Measurements from ENCODE around the gene DIRAS3.

Gene DIRAS3

DNA sequence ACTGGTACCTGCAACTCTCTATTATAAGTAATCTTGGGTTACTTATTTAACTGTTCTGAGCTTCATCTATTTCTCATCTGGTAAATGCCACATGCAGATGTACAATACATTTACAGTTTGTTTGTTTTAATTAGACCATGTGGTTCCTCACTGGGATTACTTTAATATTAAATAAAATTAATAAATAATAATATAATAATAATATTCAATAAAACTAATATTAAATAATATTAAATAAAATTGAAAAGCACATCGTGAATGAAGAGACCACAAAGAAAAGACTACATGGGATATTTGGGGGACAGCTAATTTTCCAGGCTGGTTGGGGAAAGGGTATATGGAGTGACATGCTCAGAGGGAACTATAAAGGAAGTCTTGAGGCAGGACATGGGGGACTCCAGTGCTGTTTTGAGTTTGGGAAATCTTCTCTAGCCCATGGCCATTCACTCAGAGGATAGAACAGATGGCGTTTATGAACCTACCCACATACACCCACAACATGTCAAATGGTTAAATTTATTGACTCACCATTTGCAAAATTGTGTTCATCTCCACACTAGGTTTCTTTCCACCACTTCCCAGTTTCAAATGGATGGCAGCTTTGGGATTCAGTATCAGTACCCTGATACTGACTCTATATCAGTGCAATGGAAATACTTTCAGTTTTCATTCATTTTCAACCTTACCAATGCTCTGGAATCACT, 25.6 kb downstream of the DIRAS3 start:
- no peak for DNase-seq (ENCODE audit: low read depth)

DNA sequence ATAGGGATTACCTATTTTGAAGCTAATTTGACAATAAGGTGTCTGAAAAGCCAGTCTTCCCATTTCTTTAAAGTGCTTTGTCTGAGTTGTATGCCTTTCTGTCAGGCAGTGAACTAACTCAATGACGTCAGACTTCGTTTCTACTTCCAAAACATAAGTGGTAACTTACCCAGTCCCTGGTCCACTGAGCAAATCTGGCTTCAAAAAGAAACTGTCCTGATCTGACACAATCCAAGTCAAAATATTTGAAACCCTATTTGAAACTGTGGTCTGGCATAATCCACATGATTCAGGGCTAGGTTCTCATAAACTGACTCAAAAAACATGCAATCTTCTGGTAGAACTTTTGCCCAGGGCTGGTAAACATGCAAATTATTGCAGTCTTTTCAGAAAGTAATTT, 34.0 kb downstream of the DIRAS3 start:
- DNase-seq (ENCODE audit: low read depth), result peak; percentile 35

DNA sequence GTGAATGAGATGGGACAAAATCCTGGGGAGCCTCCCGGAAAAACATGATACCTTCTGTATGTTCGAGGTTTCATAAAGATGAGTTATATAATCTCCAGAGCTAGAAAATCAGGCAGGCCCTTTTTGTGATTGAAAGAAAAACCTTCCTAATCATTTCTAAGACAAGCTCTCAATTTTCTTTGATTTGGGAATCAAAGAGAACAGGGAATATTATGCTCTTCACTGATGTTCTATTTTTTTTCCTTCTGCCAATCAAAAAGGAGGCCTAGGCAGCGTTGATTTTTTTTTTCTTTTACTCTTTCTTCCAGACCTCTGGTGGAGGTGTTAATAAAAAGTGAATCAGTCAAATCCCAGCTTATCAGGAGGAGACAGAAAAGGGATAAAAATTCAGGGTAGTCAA, 34.5 kb downstream of the DIRAS3 start:
- DNase-seq (ENCODE audit: low read depth), result no peak

DNA sequence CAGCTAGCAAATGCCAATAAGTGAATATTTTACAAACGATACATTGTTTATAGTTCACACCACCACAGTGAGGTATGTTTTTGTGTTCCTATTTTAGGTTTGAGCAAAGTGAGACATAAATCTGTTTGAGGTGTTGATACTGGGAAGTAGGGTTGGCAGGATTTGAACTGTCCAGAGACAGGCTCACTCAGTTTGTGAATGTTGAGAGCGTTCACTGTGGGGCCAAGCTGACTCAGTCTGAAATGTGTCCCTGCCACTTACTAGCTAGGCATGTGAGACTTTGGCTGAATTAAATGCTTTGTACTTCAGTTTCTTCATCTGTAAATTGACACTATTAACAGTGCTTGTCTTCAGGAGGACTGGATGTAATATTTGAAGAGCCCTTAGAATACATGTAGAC, 35.1 kb downstream of the DIRAS3 start:
- no peak for DNase-seq (ENCODE audit: low read depth)

DNA sequence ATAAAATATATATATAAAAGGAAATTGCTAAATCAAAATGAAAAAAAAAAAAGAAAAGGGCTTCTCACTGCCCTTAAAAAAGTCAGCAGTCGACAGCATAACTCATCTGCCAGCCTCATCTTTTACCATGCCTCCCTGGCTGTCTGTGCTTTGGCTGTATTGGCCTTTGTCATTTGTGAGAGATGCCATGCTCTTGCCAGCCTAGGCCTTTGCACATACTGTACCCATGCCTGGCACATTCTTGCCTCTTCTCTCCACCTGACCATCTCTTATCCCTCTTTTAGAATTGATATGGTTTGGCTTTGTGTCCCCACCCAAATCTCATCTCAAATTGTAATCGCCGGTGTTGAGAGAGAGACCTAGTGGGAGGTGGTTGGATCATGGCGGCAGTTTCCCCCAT, 37.1 kb downstream of the DIRAS3 start:
- DNase-seq (ENCODE audit: low read depth), result no peak

DNA sequence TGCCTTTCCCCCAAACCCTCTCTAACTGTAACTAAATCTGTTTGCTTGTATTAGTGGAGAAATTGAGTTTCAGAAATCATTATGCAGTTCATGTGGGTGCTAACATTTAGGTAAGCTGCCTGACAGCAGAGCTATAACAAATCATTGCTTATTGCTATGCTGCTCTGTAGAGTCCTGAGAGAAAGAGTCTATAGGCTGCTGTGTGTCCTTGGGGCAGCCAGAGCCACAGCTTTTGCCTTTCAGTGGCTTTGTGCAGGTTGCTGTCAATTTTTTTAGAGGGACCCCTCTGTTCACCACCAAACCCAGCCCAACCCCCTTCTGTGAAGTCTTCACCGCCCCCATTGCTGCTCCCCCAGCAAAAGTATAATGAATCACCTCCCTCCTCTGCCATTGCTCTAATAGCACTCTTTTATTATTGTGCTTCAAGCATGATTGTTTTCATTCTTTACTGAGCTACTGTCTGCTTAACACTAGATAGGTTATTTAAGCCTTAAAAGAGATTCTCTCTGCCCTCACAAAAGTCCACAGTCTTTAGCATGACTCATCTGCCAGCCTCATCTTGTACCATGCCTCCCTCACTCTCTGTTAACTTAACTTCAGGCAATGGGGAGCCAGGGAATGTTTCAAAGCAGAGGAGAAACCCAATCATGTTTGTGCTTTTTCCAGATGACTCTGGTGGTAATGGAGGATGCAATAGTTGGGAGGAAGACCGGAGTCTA, 38.6 kb downstream of the DIRAS3 start:
- DNase-seq (ENCODE audit: low read depth), result peak; percentile 19

DNA sequence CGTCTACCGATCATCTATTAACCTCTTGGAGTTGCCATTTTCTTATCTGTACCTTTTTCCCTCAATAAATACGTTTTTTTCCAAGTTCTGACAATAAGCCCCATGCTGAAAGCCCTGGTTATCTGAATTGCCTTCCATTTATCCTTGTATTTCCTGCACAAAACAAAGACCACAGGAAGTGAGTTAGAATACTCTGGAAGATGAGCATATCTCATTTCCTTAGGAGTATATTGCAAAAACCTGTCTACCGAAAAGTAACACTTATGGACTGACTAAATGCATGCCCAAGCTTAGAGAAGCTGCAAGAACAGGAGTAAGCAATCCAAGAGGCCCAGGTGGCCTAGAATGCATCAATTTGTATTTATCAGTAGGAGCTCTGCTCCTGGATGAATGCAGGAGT, 39.9 kb downstream of the DIRAS3 start:
- DNase-seq (ENCODE audit: low read depth), result no peak

DNA sequence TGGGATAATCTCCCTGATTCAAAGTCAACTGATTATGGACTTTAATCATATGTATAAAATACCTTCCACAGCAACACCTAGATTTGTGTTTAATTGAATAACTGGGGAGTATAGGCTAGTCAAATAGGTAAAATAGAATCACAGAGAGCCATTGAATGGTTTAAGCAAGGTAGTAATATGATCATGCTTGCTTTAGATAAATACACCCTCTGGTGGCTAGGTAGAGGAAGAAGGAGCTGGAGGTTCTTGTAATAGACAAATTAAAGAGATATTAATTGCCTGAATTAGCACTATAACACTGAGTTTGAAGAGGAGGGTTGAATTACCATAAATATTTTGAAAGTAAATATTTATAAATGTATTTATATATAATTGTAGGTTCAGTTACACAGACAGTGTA, 40.3 kb downstream of the DIRAS3 start:
- peak; percentile 44 for DNase-seq (ENCODE audit: low read depth)

DNA sequence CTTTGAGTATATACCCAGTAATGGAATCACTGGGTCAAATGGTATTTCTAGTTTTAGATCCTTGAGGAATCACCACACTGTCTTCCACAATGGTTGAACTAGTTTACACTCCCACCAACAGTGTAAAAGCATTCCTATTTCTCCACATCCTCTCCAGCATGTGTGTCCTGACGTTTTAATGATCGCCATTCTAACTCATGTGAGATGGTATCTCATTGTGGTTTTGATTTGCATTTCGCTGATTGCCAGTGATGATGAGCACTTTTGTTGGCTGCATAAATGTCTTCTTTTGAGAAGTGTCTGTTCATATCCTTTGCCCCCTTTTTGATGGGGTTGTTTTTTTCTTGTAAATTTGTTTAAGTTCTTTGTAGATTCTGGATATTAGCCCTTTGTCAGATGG, 46.8 kb downstream of the DIRAS3 start:
- peak; percentile 50 for DNase-seq (ENCODE audit: low read depth)

DNA sequence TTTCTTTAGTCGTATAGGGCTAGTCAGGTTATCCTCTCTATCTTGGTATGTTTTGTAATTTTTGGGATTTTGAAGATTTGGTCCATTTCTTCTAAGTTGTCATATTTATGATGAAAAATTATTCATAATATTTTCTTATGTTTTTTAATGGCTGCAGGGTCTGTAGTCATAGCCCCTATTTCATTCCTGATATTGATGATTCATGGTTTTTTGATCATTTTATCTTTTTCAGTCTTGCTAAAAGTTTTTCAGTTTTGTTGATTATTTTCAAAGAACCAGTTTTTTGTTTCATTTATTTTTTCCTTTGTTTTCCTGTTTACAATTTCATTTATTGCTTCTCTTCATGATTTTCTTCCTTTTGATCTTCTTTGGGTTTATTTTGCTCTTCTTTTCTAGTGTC, 50.2 kb downstream of the DIRAS3 start:
- DNase-seq (ENCODE audit: low read depth), result no peak

DNA sequence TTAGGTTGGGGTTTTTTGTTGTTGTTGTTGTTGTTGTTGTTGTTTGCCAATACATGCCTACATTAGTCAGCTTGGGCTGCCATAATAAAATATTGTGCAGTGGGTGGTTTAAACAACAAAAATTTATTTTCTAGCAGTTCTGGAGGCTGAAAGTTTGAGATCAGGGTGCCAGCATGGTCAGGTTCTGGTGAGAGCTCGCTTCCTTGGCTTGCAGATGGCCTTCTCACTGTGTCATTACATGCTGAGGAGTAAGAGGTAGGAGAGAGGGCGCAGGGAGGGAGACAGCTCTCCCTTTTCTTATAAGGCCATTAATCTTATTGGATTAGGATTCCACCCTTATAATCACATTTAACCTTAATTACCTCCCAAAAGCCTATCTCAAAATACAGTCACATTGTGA, 52.7 kb downstream of the DIRAS3 start:
- DNase-seq (ENCODE audit: low read depth), result no peak

All from EH (cell line).